ENCODE data around the gene H1-8. TPM values are rescaled to one million over a fixed set of nuclear protein-coding genes. Genes with fewer than 3 reads are reported as not detected.
"Not testable (repeated sequence)": the region's sequence is repeated elsewhere in the genome, so short reads cannot be mapped to it uniquely, and the experiment has no call there.

H1-8 gene
- polyA plus RNA-seq, 3 donors: not detected

DNA sequence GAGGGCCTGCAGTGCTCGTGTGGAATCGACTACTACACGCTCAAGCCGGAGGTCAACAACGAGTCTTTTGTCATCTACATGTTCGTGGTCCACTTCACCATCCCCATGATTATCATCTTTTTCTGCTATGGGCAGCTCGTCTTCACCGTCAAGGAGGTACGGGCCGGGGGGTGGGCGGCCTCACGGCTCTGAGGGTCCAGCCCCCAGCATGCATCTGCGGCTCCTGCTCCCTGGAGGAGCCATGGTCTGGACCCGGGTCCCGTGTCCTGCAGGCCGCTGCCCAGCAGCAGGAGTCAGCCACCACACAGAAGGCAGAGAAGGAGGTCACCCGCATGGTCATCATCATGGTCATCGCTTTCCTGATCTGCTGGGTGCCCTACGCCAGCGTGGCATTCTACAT lies 10.7 kb upstream of the H1-8 start:
- no peak for DNase-seq

DNA sequence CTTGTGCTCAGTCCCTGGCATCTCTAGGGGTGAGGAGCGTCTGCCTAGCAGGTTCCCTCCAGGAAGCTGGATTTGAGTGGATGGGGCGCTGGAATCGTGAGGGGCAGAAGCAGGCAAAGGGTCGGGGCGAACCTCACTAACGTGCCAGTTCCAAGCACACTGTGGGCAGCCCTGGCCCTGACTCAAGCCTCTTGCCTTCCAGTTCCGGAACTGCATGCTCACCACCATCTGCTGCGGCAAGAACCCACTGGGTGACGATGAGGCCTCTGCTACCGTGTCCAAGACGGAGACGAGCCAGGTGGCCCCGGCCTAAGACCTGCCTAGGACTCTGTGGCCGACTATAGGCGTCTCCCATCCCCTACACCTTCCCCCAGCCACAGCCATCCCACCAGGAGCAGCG lies 9.6 kb upstream of the H1-8 start:
- DNase-seq: no peak

DNA sequence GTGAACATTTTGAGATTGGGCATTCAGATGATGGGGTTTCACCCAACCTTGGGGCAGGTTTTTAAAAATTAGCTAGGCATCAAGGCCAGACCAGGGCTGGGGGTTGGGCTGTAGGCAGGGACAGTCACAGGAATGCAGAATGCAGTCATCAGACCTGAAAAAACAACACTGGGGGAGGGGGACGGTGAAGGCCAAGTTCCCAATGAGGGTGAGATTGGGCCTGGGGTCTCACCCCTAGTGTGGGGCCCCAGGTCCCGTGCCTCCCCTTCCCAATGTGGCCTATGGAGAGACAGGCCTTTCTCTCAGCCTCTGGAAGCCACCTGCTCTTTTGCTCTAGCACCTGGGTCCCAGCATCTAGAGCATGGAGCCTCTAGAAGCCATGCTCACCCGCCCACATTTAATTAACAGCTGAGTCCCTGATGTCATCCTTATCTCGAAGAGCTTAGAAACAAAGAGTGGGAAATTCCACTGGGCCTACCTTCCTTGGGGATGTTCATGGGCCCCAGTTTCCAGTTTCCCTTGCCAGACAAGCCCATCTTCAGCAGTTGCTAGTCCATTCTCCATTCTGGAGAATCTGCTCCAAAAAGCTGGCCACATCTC lies 8.4 kb upstream of the H1-8 start:
- DNase-seq: peak; percentile 43

GRCh38 chr3:129535075-129535474 lies 7.9 kb upstream of the H1-8 start:
- no peak for DNase-seq

DNA sequence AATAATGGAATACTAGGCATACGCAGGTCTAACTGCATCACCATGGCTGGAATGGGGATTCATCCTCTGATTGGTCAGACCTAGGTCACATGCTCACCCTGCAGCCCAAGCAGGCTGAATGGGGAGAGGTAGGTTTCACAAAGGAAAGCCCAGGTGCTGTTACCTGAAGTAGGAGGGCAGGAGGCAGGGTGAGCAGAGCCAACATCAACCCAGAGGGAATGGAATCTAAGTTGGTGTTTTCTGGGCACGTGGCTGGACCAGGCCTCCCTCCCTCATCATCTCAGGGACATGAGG lies 6.7 kb upstream of the H1-8 start:
- no peak for DNase-seq

DNA sequence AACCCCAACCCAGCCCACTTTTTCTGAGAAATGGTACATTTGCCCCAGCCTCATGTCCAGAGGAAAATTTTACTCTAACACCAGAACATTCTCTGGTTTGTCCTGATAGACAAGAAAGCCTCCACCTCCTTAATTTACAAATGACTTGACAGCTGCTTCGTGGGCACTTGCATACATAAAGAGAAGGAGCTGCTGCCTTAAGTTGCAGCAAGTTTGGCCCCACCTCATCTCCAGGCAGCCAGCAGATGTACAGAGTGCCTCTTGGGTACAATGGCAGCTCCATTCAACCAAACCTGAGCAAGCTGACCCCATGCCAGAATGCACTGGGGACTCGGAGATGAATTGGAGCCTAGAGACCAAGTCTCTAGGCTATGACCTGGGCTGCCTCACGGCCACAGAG lies 6.2 kb upstream of the H1-8 start:
- no peak for DNase-seq

DNA sequence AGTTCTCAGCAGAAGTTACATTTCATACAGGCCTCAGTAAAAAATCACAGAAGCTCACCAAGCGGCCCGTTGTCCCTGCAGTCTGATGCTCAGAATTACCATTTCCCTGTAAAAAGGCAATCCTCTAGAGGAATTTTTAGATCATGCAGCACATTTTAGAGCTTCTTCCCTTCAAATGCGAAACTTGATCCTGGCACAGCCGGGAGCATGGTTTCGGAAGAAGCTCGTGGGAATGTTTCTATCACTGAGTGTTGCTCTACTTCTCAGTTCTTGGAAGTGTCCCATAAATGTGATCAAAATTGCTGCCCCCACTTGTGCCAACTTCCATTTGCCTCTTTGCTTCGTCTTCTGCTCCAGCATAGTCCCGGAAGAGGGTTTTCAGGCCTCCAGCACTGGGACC lies 3.8 kb upstream of the H1-8 start:
- DNase-seq: no peak

- DNase-seq: no peak
Measured at GRCh38 chr3:129540776-129541516, 2.0 kb upstream of the H1-8 start.

GRCh38 chr3:129542747-129543146 lies 228 bp upstream of the H1-8 start:
- no peak for DNase-seq

GRCh38 chr3:129543999-129544398 lies 1.0 kb downstream of the H1-8 start:
- no peak for DNase-seq

DNA sequence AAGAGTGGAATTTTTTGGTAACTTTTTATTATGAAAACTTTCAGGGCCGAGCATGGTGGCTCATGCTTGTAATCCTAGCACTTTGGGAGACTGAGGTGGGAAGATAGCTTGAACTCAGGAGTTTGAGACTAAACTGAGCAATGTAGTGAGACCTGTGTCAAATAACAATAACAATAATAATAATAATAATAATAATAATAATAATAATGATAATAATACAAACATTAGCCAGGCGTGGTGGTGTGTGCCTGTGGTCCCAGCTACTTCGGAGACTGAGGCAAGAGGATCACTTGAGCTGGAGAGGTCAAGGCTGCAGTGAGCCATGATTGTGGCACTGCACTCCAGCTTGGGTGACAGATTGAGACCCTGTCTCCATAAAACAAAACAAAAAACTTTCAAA lies 3.0 kb downstream of the H1-8 start:
- not testable (repeated sequence) for DNase-seq

DNA sequence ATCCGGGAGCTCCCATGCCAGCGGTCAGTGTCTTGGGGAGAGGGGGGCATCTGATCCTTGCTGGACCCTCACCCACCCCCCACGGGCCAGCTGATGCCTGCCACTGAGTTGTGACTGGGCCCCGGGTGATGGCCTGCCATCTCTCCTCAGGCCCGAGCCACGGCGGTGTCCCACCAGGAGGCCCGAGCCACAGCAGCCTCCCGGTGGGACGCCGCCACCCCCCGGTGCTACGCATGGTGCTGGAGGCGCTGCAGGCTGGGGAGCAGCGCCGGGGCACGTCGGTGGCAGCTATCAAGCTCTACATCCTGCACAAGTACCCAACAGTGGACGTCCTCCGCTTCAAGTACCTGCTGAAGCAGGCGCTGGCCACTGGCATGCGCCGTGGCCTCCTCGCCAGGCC lies 4.3 kb downstream of the H1-8 start:
- DNase-seq: no peak

- DNase-seq: no peak
Measured at GRCh38 chr3:129548104-129548965, 5.4 kb downstream of the H1-8 start.

- no peak for DNase-seq
Measured at GRCh38 chr3:129549006-129549800, 6.2 kb downstream of the H1-8 start.

- no peak for DNase-seq
Measured at GRCh38 chr3:129549805-129550204, 6.8 kb downstream of the H1-8 start.

GRCh38 chr3:129552287-129553050 lies 9.5 kb downstream of the H1-8 start:
- no peak for DNase-seq

- no peak for DNase-seq
Measured at GRCh38 chr3:129553171-129553570, 10.2 kb downstream of the H1-8 start.

- DNase-seq: no peak
Measured at GRCh38 chr3:129553719-129554118, 10.7 kb downstream of the H1-8 start.

GRCh38 chr3:129554356-129555152 lies 11.6 kb downstream of the H1-8 start:
- no peak for DNase-seq

GRCh38 chr3:129555153-129555550 lies 12.2 kb downstream of the H1-8 start:
- no peak for DNase-seq

All from renal pelvis (tissue), 4 donors.